Endothelial cell of umbilical vein (primary cell): ENCODE measurements around the gene HLA-F. TPM values are rescaled to one million over a fixed set of nuclear protein-coding genes. Genes with fewer than 3 reads are reported as not detected.

Experiments used
- BruUV-seq: library from RNA; stranded (reverse); fragments of 400-500 nt; replicated peaks from 2 replicates; lab custom pipeline; 2021; lab: Mats Ljungman, UMichigan
- CTCF ChIA-PET: fragments of 300-600, 350-600 bp; sonication (Branson Sonifier 250); formaldehyde crosslinking; loops from one replicate; lab custom pipeline; 2021; ENCODE audit warnings: antibody characterized with exemption, inconsistent platforms; lab: Charles Lee
- POLR2A ChIA-PET: fragments of 300-600, 350-600 bp; sonication (Branson Sonifier 250); formaldehyde crosslinking; loops from one replicate; lab custom pipeline; 2021; ENCODE audit warnings: antibody characterized with exemption, inconsistent platforms; lab: Charles Lee
- DNase-seq: peaks from one replicate; pipeline ENCODE4 v3.0.0-alpha.2; 2011; ENCODE audit warnings: low read depth, low spot score
- FAIRE-seq: peaks from 2 replicates; lab custom pipeline; 2011; peaks lifted over from hg19 to GRCh38; lab: Jason Lieb, UNC
- H2AFZ ChIP-seq: 2 replicates; pipeline ENCODE4 v1.6.0; 2012; ENCODE audit warnings: low read depth, low read length, control low read depth, inconsistent platforms
- H3K27ac ChIP-seq: 2 replicates; pipeline ENCODE4 v1.5.1; 2011; ENCODE audit warnings: low read depth, mild to moderate bottlenecking, control low read depth, low read length, moderate library complexity; ENCODE audit not compliant: insufficient read depth
- H3K27me3 ChIP-seq, 2 experiments: 2 replicates each; pipeline versions ENCODE4 v1.6.0 to v1.6.1; 2011; ENCODE audit warnings: low read length in 2 of 2, mixed read lengths in 1 of 2; ENCODE audit not compliant: control insufficient read depth in 2 of 2, insufficient read depth in 2 of 2
- H3K36me3 ChIP-seq, 2 experiments: 2 replicates in 1 of 2; 3 replicates in 1 of 2; pipeline ENCODE4 v1.5.1; 2011; ENCODE audit warnings: low read length in 2 of 2, mild to moderate bottlenecking in 1 of 2, moderate library complexity in 1 of 2; ENCODE audit not compliant: control insufficient read depth in 2 of 2, insufficient read depth in 2 of 2; ENCODE audit errors: extremely low read depth in 1 of 2
- H3K4me1 ChIP-seq: 3 replicates; pipeline ENCODE4 v1.5.1; 2011; ENCODE audit warnings: mild to moderate bottlenecking, low read length; ENCODE audit not compliant: control insufficient read depth, insufficient read depth; ENCODE audit errors: extremely low read depth
- H3K4me2 ChIP-seq: 2 replicates; pipeline ENCODE4 v1.6.1; 2011; ENCODE audit warnings: low read length, control low read depth, mixed read lengths; ENCODE audit not compliant: insufficient read depth
- H3K4me3 ChIP-seq, 3 experiments: fragments of 200-600 bp in 1 of 3; sonication (generic), shearing (Covaris generic) in 1 of 3; replicated peaks in 1 of 3; 2 replicates each; pipeline ENCODE4 v1.5.1; 2011 to 2016; ENCODE audit warnings: control low read depth in 3 of 3, low read length in 3 of 3, mild to moderate bottlenecking in 2 of 3, inconsistent platforms in 1 of 3, low read depth in 1 of 3, moderate library complexity in 1 of 3; ENCODE audit not compliant: insufficient read depth in 1 of 3
- H3K79me2 ChIP-seq: 2 replicates; pipeline ENCODE4 v1.6.0; 2012; ENCODE audit warnings: low read length, inconsistent platforms; ENCODE audit not compliant: control insufficient read depth, insufficient read depth
- H3K9ac ChIP-seq: replicated peaks from 2 replicates; pipeline ENCODE3; 2011; ENCODE audit warnings: low read length, control low read depth; ENCODE audit not compliant: insufficient read depth; ENCODE audit errors: extremely low read depth
- H3K9me1 ChIP-seq: replicated peaks from 3 replicates; pipeline ENCODE4 v1.6.0; 2011; ENCODE audit warnings: mild to moderate bottlenecking, low read length; ENCODE audit not compliant: control insufficient read depth, insufficient read depth; ENCODE audit errors: extremely low read depth
- H3K9me3 ChIP-seq: replicated peaks from 2 replicates; pipeline ENCODE4 v1.5.1; 2012; ENCODE audit warnings: low read length, inconsistent platforms; ENCODE audit not compliant: control insufficient read depth, insufficient read depth
- H4K20me1 ChIP-seq: replicated peaks from 2 replicates; pipeline ENCODE3; 2011; ENCODE audit warnings: mild to moderate bottlenecking, low read length; ENCODE audit not compliant: control insufficient read depth, insufficient read depth; ENCODE audit errors: extremely low read depth
- EZH2 ChIP-seq: IDR thresholded peaks from 2 replicates; pipeline ENCODE4 v1.6.1; 2012; ENCODE audit warnings: borderline replicate concordance, low read depth, mild to moderate bottlenecking, moderate library complexity, low read length, inconsistent platforms; ENCODE audit not compliant: severe bottlenecking
- FOS ChIP-seq: IDR thresholded peaks from 2 replicates; pipeline ENCODE4 v1.6.1; 2011; ENCODE audit warnings: mild to moderate bottlenecking, low read length, moderate library complexity, borderline replicate concordance; ENCODE audit not compliant: insufficient read depth
- JUN ChIP-seq: IDR thresholded peaks from 2 replicates; pipeline ENCODE4 v1.6.1; 2011; ENCODE audit warnings: borderline replicate concordance, low read depth; ENCODE audit not compliant: insufficient read length, insufficient read depth
- MYC ChIP-seq: IDR thresholded peaks from one replicate; pipeline ENCODE4 v1.6.1; 2011; ENCODE audit warnings: mild to moderate bottlenecking, low read depth, low read length
- POLR2A ChIP-seq: IDR thresholded peaks from 2 replicates; pipeline ENCODE4 v1.6.1; 2012; ENCODE audit warnings: low read depth, mild to moderate bottlenecking, control low read depth, low read length
- POLR2AphosphoS5 ChIP-seq: IDR thresholded peaks from 2 replicates; pipeline ENCODE4 v1.6.1; 2012; ENCODE audit warnings: low read depth, mild to moderate bottlenecking, control low read depth, low read length, moderate library complexity; ENCODE audit not compliant: insufficient read depth
- dilution Hi-C: fragments of 300-500 bp; cut with MboI; formaldehyde crosslinking; loops from one replicate; pipeline ENCODE4 v1.15.0; 2019; ENCODE audit warnings: low sequenced_read_pairs; ENCODE audit not compliant: extremely low pct_ligation_motif_present
- intact Hi-C: fragments of 100-400 bp; cut with micrococcal nuclease; formaldehyde crosslinking; loops from one replicate; pipeline ENCODE4 v1.10.0; 2022
- polyA plus RNA-seq, 4 experiments: library from polyadenylated mRNA; depleted of rRNA in 3 of 4; stranded (reverse) in 3 of 4; unstranded in 1 of 4; fragments of >200 nt; gene quantifications; 2 replicates each; pipeline versions ENCODE4 v1.2.1 to v1.2.3, GENCODE V29; 2011 to 2012; ENCODE audit warnings: missing spikeins in 1 of 4
- total RNA-seq: library from RNA; stranded (reverse); gene quantifications from 2 replicates; pipeline ENCODE4 v1.2.3, GENCODE V29; 2021
- TF ChIP-seq, protein P1 (sequence below): IDR thresholded peaks from 2 replicates; pipeline ENCODE4 v1.6.1; 2011; ENCODE audit not compliant: insufficient read depth, insufficient read length
- TF ChIP-seq, protein P2 (sequence below), 2 donors: IDR thresholded peaks; 1 replicate in 1 of 2; 2 replicates in 1 of 2; pipeline ENCODE4 v1.5.1; 2011; ENCODE audit warnings: low read length in 2 of 2, mild to moderate bottlenecking in 2 of 2, moderate library complexity in 2 of 2, control low read depth in 1 of 2, inconsistent platforms in 1 of 2, low read depth in 1 of 2; ENCODE audit not compliant: insufficient read depth in 1 of 2; ENCODE audit errors: extremely low read depth in 1 of 2

Gene HLA-F
- total and polyA plus RNA-seq, 2 donors (not counting 3 experiments of a cell fraction or from before 2014, with no cell fraction given), result 1.5 to 1.6 TPM

DNA sequence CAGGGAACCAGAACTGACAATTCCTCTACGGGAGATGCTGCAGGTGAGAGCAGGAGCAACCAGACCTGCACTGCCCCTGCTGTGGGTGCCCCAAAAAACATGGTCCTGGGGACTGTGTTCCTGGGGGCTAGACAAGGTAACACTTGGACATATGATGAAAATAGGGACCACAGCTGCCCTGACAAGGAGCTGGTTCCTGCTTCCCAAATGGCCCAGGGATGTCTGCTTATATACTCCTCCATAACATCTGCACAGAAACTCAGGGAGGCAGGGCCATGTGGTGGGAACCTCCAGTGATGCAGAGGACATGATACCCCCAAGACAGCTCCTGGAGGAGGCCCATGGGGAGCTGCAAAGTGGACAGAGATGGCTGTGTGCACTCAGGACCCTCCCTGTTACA lies 19.8 kb downstream of the HLA-F start:
- H3K4me1 ChIP-seq, result peaks cover 2% of the 10 kb centered on the region
- no peak overlapping the region for H3K4me2 ChIP-seq
- H3K9ac ChIP-seq, result no peak overlapping the region
- TF ChIP-seq POLR2A, result no peak
- TF ChIP-seq MYC, result no peak
- no peak for TF ChIP-seq POLR2AphosphoS5
- no peak for TF ChIP-seq FOS
- TF ChIP-seq, protein P1, sequence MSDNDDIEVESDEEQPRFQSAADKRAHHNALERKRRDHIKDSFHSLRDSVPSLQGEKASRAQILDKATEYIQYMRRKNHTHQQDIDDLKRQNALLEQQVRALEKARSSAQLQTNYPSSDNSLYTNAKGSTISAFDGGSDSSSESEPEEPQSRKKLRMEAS, result no peak
- no peak for TF ChIP-seq JUN
- no peak for TF ChIP-seq EZH2
- intact Hi-C loops (no loop called here), dilution Hi-C loops (no loop called here)
- FAIRE-seq (no peak), DNase-seq (no peak)
- CTCF ChIA-PET, result interaction anchor here (1.2 kb wide), 1 partner anchor 40 kb away, joined by 3 read pairs; no protein-coding TSS in a partner anchor
- no peaks in the 10 kb centered on the region for H3K27me3 ChIP-seq
- H3K79me2 ChIP-seq, result no peaks in the 10 kb centered on the region
- H4K20me1 ChIP-seq, result no peaks in the 10 kb centered on the region
- no peaks in the 10 kb centered on the region for H3K36me3 ChIP-seq
- no peaks in the 10 kb centered on the region for H3K9me1 ChIP-seq
- no peak overlapping the region for H3K4me3 ChIP-seq
- POLR2A ChIA-PET, result no interaction called here
- no peak overlapping the region for H3K27ac ChIP-seq
- no peak overlapping the region for H2AFZ ChIP-seq
- BruUV-seq, result no TSS peak
- no peaks in the 10 kb centered on the region for H3K9me3 ChIP-seq

DNA sequence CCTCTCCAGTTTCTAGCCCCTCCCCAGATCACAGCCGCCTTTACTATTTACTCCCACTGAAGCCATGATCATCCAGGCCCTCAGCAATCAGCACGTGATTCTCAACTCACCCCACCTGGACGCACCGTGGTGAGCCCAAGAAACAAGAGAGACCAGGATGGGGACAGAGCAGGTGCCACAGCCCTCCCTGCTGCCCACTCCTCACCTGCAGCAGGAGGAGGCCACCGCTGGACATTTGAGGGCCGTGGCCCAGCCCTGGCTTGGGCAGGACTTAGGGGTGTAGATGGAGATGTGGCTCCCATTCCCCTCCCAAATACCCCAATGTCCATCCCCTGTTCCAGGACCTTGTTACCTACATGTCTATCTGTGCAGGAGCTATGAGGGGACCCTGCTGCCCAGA lies 20.3 kb downstream of the HLA-F start:
- Histone ChIP-seq H3K4me2 (no peak overlapping the region), H3K27ac (no peak overlapping the region), H3K9me3 (no peaks in the 10 kb centered on the region), H3K4me3 (no peak overlapping the region), H4K20me1 (no peaks in the 10 kb centered on the region), H2AFZ (no peak overlapping the region), H3K9ac (no peak overlapping the region), H3K79me2 (no peaks in the 10 kb centered on the region), H3K36me3 (no peaks in the 10 kb centered on the region), H3K9me1 (no peaks in the 10 kb centered on the region), H3K4me1 (peaks cover 6% of the 10 kb centered on the region), H3K27me3 (no peaks in the 10 kb centered on the region)
- no TSS peak for BruUV-seq
- FAIRE-seq (no peak), DNase-seq (no peak)
- intact Hi-C loops (no loop called here), dilution Hi-C loops (no loop called here)
- CTCF ChIA-PET, result interaction anchor here (1.2 kb wide), 1 partner anchor 41 kb away, joined by 3 read pairs; no protein-coding TSS in a partner anchor
- TF ChIP-seq, protein P2, sequence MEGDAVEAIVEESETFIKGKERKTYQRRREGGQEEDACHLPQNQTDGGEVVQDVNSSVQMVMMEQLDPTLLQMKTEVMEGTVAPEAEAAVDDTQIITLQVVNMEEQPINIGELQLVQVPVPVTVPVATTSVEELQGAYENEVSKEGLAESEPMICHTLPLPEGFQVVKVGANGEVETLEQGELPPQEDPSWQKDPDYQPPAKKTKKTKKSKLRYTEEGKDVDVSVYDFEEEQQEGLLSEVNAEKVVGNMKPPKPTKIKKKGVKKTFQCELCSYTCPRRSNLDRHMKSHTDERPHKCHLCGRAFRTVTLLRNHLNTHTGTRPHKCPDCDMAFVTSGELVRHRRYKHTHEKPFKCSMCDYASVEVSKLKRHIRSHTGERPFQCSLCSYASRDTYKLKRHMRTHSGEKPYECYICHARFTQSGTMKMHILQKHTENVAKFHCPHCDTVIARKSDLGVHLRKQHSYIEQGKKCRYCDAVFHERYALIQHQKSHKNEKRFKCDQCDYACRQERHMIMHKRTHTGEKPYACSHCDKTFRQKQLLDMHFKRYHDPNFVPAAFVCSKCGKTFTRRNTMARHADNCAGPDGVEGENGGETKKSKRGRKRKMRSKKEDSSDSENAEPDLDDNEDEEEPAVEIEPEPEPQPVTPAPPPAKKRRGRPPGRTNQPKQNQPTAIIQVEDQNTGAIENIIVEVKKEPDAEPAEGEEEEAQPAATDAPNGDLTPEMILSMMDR (IDR thresholded peaks at IDR 0.05; ENCODE audit: extremely low read depth in 1 of 2, insufficient read depth in 1 of 2, low read depth in 1 of 2, low read length in 2 of 2), result no peak
- TF ChIP-seq FOS (no peak), JUN (no peak)
- POLR2A ChIA-PET, result no interaction called here
